Measurements from ENCODE around the gene SGCA.
A peak's percentile ranks its signal among the peaks of the same experiment; 100 is the strongest.

The SGCA gene

DNA sequence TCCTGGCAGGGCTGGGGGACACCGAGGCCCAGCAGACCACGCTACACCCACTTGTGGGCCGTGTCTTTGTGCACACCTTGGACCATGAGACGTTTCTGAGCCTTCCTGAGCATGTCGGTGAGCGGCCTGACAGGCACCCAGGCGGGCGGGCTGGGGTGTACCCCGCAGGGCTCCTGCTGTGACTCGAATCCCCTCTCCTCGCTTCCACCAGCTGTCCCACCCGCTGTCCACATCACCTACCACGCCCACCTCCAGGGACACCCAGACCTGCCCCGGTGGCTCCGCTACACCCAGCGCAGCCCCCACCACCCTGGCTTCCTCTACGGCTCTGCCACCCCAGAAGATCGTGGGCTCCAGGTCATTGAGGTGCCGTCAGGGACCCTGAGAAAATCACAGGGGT lies 1.6 kb downstream of the SGCA start:
- no peak for DNase-seq

DNA sequence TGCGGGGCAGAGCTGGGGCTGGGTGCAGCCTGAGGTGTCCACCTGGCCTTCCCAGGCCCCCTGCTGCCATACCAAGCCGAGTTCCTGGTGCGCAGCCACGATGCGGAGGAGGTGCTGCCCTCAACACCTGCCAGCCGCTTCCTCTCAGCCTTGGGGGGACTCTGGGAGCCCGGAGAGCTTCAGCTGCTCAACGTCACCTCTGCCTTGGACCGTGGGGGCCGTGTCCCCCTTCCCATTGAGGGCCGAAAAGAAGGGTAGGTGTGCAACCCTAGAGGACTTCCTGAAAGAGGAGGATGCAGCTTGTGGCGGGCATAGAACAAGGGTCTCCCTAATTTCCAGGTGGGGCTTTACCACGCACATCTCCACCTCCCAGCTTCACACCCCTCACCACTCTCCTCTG lies 2.5 kb downstream of the SGCA start:
- no peak for DNase-seq

DNA sequence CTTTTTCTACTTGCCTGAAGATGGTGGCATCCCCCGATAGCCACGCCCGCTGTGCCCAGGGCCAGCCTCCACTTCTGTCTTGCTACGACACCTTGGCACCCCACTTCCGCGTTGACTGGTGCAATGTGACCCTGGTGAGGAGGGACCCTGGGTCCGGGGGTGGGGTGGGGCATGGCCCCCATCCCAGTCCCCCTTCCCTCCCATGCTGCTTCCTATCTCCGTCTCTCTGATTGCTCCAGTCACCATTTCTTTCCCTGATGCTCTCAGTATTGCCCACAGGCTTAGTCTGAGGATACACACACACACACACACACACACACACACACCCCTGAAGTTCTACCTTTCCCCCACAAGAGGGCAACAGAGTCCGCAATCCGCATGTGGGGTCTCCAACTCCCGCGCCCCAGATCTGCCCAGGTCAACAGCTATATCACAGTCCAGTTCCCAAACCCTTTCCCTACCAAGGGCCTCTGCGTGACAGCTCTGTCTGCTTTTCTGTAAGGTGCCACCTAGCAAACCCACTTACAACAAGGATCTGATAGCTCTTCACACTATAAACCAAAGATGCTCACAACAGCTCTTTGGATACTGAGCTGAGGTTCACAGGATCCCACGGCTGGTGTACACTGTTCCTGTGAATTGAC lies 3.4 kb downstream of the SGCA start:
- DNase-seq: peak; percentile 59

DNA sequence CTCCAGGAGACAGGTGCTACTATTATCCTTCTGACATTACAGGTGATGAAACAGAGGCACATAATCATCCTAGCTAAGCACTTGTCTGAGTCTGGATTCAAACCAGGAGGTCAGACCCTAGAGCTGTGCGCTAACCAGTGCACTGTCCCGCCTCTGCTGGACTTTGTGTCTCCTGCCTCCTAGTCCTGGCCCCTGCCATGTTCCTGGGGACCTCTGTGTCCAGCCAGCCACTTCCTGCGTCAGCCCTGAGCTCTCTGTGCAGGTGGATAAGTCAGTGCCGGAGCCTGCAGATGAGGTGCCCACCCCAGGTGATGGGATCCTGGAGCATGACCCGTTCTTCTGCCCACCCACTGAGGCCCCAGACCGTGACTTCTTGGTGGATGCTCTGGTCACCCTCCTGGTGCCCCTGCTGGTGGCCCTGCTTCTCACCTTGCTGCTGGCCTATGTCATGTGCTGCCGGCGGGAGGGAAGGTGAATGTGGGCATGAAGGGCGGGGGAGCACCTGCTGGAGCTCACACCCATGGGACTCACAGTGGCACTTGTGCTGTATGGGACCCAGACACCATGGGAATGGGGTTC lies 4.2 kb downstream of the SGCA start:
- no peak for DNase-seq

DNA sequence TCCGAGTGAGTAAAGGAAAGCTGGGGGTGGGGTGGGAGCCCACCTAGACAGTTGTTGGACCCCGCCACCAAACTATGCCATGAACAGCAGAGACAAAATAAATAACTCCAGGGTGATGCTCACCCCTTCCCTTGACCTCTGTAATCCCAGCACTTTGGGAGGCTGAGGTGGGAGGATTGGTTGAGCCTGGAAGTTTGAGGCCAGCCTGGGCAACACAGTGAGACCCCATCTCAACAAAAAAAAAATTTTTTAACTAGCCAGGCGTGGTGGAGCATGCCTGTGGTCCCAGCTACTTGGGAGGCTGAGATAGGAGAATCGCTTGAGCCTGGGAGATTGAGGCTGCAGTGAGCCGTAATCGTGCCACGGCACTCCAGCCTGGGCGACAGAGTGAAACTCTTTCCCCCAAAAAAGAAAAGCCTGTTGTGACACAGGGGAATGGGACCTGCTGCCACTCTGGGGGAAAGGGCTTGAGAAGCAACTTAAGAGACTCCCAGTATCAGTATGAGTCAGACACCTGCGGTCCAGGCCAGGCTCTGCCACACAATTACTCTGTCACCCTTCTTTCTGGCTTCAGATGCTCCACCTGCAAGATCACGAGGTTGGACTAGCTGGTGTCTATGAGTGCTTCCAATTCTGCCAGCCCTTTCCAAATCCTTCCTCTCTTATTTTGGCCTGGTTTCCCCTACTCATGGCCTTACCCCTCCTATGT lies 5.0 kb downstream of the SGCA start:
- no peak for DNase-seq

DNA sequence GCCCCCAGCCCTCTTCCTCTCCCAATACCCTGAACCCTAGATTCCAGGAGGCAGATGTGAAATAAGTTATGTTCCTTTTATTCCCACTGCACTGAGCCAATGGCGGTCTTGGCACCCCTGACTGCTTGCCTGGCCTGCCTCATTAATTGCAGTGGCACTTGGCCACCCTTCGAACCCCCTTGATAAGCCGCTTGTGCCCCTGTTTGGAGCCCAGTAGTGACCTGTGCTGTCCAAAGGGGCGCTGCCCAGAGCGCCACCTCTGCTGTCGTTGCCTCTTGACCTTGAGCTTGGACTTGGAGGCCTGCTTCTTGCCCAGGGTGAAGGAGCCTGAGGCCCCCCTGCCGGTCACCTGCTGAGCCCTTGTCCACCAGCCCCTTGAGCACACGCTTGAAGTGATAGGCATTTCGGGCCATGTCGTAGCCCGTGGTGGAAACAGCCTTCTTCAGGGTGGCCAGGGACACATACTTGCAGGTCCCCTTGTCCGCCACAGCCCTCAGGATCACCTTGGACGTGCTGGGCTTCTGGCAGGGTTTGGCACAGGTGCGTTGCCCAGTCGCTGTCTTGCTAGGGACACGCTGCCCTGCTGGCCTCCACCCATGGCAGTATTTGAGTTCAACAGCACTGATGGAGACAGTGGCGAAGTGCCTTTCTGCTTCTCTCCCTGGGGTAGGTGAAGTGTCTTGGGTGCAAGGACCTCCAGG lies 5.7 kb downstream of the SGCA start:
- no peak for DNase-seq

DNA sequence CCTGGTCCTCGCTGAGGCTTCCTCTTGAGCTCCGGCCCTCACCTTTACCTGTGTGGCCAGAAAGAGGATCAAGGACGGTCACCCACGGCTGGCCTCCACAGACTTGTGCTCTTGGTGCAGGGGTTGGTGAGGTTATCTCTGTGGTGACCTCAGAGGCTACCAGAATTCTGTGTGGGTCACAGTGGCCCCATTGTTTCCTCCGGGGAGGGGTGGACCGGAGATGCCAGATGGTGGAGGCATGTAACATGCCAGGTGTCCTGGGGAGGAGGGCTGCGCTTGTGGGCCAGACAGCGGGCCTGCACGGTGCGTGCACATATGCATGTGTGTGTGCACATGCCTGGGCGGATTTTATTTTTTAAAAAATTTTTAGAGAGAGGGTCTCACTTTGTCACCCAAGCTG lies 6.3 kb downstream of the SGCA start:
- DNase-seq: no peak

DNA sequence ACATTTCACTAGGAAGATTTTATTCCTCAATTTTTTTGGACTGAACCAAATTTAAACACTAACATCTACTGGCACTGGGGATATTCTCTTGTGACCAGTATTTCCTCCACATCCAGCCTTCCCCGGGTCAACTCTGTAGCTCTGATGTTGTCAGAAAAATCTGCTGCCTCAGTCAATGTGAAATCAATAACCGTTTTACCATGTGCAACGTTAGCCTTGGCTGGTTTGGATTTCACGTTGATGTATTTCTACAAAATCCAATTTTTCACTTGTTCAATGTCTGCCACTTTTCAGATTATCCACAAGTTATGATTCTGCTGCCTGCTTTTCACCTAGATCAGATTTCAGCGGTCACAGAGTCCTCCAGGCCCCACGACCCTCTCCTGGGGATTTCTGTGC lies 7.1 kb downstream of the SGCA start:
- DNase-seq: no peak

DNA sequence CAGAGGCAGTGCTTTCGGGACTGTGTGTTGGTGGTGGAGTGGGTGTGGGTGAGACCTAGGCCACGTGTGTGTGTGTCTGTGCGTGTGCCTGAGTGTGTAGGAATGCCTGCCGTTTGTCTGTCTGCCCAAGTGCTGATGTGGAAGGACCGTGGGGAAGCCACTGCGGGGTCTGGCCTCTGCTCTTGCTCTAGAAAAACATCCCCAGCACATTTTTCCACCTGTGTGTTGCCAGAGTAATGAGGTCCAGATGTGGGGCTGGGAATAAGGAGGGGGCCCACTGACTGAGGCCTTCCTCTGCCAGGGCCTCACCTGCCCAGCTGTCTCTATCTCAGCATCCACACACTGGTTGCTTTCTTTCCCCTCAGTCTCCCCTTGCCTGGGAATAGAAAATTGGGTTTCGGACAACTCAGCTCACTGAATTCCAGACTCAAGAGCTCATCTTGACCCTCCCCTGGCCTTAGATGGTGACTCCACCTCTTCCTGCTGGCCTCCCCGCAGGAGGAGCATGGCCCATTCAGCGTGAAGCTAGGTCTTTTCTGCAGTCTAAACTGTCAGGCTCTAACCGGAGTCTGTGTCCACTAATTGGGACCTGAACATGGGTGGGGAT lies 7.6 kb downstream of the SGCA start:
- no peak for DNase-seq

DNA sequence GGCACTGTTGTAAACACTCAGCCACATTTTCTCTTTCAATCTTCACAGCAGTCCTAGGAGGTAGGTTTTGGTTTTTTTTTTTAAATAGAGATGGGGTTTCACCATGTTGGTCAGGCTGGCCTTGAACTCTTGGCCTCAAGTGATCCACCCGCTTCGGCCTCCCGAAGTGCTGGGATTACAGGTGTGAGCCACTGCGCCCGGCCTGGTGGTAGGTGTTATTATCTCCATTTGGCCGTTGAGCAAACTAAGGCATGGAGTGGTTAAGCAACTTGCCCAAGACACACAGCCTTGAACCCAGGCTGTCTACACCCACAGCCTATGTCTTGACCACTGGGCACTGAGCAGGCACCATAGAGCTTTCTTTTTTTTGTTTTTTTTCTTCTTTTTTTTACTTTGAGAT lies 8.6 kb downstream of the SGCA start:
- no peak for DNase-seq

DNA sequence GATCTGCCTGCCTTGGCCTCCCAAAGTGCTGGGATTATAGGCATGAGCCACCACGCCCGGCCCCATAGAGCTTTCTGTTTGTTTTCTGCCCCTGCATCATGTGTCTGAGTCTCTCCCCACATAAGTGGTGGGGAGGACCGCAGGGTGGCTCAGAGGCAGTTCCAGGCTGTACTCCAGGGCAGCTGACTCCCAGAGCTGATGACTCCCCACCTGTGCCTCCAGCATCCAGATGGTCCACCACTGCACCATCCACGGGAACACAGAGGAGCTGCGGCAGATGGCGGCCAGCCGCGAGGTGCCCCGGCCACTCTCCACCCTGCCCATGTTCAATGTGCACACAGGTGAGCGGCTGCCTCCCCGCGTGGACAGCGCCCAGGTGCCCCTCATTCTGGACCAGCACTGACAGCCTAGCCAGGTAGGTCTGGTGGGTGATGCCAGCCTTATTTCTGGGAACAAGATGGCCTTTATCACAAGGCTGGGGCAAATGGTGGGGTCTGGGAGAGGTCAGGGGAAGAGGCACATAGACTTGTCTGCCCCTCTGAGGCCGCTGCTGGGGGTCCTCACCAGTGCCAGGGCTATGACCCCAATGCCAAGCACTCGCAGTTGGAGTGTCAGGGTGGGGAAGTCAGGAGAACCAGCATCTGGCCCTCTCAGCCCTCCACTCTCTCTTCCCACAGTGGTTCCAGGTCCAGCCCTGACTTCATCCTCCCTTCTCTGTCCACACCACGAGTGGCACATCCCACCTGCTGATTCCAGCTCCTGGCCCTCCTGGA lies 9.4 kb downstream of the SGCA start:
- DNase-seq: no peak

DNA sequence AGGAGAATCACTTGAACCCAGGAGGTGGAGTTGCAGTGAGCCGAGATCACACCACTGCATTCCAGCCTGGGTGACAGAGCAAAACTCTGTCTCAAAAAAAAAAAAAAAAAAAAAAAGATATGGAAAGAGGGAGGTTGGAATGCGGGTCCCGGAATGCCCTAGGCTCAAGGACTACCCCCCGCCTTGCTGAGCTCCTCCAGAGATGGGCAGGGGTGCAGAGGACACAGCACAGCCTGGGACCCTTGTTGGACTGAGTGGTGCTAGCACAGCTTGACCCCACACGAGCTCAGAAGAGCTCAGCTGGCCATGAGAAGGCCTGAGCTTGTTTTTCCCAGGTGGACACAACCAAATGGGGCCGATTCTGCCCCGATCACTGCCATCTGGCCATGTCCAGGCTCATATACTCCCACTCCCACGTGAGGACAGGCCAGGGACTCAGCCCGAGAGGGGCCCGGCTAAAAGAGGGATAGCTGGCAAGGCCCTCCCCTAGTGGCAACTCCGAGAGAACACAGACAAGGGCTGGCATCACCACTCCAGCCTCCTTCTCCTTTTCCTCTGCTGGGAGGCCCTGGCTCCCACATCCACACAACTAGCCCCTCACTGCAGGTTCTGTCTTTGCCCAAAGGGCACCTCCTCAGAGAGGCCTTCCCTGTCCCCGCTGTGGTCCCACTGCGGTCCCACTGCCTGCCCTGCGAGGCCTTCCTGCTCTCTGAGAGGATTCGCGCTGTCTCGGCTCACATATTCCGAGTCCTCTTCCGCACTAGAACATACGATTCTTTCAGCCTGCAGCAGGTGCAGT lies 11.0 kb downstream of the SGCA start:
- DNase-seq: no peak

DNA sequence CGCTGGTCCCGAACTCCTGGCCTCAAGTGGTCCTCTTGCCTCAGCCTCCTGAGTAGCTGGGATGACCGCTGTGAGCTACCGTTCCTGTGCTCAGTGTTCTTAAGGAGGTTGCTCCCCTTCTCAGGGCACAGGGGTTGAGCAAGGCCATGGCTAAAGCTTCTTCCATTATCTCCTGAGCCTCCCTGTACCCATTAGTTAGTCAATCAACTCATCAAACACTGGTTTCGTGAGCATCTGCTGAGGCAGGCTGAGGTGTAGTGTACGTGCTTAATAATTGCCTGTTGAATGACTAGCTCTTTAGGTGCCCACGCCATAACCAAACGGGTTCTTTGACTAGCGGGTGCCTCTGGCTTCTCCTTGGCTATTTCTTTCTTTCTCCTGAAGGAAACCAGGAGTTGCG lies 11.7 kb downstream of the SGCA start:
- no peak for DNase-seq

DNA sequence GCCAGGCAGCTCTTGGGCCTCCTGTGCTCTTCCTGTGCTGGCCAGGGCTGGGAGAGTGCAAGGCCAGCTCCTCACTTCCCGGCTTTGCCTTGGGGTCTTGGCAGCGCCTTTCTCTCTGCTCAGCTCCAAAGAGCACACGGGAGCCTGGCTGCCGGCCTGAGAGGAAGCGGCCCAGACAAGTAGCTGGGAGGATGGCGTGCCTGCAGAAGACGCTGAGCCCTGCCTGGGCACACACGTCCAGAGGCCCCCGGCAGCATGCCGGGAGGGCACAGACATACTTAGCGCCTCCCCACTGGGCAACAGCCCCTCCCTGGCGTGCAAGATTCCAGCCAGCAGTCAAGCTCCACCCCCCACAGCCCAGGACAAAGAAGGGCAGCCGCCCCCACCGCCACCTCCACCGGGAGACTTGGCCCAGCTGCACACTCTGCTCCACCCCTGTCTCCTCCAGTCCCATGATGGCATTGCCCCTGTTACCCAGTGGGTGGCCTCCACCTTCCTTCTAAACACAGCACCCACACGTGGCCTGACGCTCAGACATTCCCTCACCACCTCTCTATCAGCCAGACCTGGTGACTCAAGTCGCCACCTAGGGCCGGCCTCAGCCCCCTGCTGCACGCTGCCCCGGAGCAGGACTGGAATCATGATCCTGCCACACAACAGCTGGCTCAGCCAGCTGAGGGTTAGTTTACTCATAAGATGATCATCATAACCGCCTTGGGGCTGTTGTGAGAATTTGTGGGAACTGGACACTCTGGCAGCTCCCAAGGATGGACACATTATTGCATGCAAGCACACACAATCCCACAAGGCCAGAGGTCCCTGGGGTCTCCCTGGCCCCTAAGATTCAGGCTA lies 12.4 kb downstream of the SGCA start:
- DNase-seq: peak; percentile 53

DNA sequence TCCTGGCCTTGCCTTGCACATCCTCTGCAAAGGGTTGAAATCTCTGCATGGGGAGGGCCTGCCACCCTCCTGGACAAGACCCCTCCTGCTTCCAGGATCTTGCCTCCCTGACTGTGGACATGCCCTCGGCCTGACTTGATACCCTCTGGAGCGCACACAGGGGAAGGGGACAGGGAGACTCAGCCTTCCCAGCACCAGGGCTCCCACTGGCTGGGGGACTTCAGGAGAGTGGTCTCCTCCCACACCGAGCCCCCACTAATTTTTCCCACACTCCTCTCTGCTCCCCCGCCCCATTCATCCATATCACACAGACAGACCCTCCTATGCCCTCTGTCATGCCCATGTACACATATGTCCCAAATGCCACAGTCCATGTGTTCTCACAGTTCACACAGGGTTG lies 14.3 kb downstream of the SGCA start:
- no peak for DNase-seq

DNA sequence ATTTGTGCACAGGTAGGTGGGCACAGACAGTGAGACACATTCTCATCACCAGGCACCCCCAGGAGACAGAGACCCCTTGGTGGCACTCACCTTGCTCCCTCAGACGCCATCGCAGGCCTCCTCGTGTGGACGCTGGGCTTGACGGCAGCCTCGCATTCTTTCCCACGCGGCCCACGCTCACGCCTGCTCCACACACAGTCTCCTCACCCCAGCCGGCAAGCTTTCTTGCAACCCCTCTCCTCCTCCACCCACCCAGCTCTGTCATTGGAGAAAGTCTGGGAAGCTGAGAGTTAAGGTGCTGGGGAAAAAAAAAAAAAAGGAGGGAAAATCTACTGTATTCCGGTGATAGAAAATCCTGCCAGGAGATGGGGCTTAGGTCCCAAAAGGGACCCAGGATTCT lies 14.8 kb downstream of the SGCA start:
- DNase-seq: no peak

DNA sequence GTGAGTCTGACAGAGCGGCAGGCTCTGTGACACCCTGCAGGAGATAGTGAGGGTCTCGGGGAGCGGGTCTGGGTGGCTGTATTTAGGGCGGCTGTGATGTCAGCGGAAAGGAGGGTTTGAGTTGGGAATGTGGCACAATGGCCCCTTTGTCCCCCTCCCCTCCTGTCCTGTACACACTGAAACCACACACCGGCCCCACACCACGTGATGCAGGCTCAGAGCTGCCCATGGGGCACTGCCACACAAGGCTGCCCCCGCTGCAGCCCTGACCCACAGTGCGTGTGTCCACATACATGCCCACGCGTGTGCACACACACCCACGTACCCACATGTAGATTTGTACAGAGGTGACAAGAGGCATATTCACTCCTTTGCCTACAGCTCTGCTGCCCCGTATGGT lies 15.3 kb downstream of the SGCA start:
- no peak for DNase-seq

DNA sequence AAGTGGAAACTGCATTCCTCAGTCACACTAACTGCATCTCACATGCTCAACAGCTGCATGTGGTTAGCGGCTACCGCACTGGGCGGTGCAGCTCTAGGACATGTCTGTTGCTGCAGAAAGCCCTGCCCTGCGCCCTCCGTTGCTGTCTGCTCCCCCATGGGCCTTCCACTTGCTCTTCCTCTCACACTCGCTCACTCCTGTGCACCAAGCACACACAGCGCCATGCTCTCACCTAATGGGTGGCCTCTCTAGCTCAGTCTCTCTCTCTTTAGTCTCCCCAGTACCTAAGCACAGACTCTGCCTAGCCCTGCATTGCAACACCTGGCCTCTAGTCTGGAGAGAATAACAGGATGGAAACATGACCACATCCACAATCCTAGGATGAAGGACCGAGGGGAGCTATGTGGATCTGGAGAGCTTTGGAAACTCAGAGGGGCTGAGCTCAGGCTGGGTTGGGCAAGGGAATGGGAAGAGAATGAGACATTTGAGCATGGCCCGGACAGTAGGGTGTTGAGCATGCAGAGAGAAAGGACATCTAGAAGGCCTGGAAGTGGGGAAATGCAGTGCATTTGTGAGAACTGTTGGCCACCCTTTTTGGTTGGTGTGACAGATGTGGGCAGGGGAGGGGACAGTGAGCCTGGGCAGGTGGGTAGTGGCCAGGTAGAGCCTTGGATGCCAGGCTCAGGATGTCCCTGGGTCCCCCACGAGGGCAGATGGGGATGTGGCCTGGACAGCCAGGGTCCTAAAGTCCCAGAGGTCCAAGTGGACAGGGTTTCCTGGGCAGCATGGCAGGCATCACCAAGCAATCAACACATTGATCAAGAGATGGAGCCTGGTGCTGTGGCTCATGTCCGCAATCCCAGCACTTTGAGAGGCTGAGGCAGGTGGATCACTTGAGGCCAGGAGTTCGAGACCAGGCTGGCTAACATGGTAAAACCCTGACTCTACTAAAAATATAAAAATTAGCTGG lies 16.1 kb downstream of the SGCA start:
- no peak for DNase-seq

DNA sequence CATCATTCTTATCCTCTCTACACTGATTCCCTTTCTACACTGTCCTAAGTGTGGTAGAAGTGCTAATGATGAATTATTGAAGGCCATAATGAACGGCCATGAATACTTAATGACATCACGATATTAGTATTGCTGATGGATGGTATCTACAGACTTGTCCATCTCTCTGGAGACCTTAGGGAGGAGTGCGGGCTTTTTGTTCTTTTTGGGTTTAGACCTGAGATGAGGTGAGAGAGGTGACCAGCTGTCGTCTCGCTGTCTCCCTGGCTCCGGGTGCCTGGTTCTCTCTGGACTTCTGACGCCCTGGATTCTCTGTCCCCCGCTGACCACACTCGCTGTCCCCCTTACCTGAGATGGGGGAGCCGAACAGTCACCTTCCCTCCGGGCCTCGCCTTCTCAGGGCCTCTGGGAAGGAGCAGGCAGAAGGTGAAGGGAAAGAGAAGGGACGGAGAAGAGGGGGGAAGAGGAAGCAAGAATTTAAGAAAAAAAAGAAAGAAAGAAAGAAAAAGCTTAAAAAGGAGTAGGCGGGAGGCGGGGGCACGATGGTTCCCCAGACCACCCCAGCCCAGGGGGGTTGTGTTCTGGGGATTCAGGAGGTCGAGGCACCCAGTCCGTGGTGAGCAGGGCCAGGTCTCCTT lies 17.1 kb downstream of the SGCA start:
- no peak for DNase-seq

Data from activated CD8-positive, alpha-beta memory T cell treated with anti-CD3 and anti-CD28 coated beads, Interleukin-2, amount 50 U/mL, for 4 hours (primary cell).